ENCODE data around the gene ZNF660. TPM values are rescaled to one million over a fixed set of nuclear protein-coding genes. Genes with fewer than 3 reads are reported as not detected.

ZNF660 gene
- total and polyA plus RNA-seq, 11 donors = 0.28 to 2.2 (median 1.2) TPM

DNA sequence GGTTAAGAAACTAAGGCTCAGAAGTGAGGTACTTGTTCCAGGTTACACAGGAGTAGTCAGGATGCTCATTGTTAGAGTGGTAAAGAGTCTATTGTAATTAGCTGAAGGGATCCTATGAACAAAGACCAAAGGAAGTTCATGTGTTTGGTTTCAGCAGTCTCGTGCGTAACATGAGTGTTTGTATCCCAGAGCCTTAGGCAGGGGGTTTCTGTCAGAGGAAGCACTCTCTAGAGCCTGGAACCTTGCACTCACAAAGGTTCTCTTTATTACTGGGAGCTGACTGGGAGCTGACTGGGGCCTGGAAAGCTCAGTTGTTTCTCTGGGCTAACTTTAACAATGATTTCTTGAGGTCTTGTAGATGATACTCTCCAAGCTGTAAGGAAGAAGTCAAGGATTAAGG is 44.0 kb downstream of the ZNF660 start:
- TF ChIP-seq CTCF (IDR thresholded peaks at IDR 0.05) = no peak
- TF ChIP-seq POLR2A (IDR thresholded peaks at IDR 0.05) = no peak
- H3K27me3 ChIP-seq = no peaks in the 10 kb centered on the region
- peaks cover 0 to 37% (median 23%) of the 10 kb centered on the region in 12 donors for H3K4me1 ChIP-seq
- no peaks in the 10 kb centered on the region for H3K9me3 ChIP-seq
- no peak for DNase-seq
- no peak overlapping the region for H3K27ac ChIP-seq
- no peak overlapping the region for H3K4me3 ChIP-seq
- WGBS, 4 donors = 81 to 89% (median 88%) methylated on average over 2 of the region's 2 CpGs
- H3K36me3 ChIP-seq = peaks cover 0 to 49% (median 46%) of the 10 kb centered on the region in 9 donors
- intact Hi-C loops (cut with DNase I) = loop anchor here in 3 of 10 donors (10.0 kb wide), 3 partner anchors 94 to 304 kb away; partner anchors contain the start of gene TCAIM (in 1 of the 3)
- ATAC-seq = no peak

DNA sequence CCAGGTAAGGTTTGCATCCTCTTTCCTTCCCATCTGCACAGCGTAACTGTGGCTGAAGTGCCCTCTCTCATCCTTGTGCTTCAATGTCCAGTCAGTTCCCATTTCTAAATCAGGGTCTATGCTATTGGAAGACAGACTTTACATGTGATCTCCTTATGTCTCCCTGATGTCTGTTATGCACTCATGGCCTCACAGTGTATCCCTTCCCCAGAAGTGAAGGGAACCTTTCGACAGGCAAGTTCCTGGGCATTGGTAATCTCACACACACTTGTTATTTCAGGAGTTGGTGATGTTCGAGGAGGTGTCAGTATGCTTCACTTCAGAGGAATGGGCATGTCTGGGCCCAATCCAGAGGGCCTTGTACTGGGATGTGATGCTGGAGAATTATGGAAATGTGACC is 47.4 kb downstream of the ZNF660 start:
- intact Hi-C loops (cut with DNase I) = no loop called here
- H3K4me3 ChIP-seq = no peak overlapping the region
- H3K36me3 ChIP-seq = peaks cover 0 to 84% (median 79%) of the 10 kb centered on the region in 9 donors
- DNase-seq = no peak
- H3K9me3 ChIP-seq = peaks cover 0 to 9% (median 0%) of the 10 kb centered on the region in 12 donors
- no peaks in the 10 kb centered on the region for H3K27me3 ChIP-seq
- ATAC-seq = no peak
- H3K4me1 ChIP-seq = peaks cover 0 to 11% (median 4%) of the 10 kb centered on the region in 12 donors
- TF ChIP-seq CTCF (IDR thresholded peaks at IDR 0.05) (no peak), POLR2A (IDR thresholded peaks at IDR 0.05) (no peak)
- no peak overlapping the region for H3K27ac ChIP-seq
- WGBS, 4 donors = 66 to 76% (median 71%) methylated on average over 3 of the region's 3 CpGs

DNA sequence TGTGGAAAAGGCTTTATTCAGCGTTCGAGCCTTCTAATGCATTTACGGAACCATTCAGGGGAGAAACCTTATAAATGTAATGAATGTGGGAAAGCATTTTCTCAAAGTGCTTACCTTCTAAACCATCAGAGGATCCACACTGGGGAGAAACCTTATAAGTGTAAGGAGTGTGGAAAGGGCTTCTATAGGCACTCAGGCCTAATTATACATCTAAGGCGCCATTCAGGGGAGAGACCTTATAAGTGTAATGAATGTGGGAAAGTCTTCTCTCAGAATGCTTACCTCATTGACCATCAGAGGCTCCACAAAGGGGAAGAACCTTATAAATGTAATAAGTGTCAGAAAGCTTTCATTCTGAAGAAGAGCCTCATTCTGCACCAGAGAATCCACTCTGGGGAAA is 57.6 kb downstream of the ZNF660 start:
- no peak for ATAC-seq
- TF ChIP-seq POLR2A (IDR thresholded peaks at IDR 0.05) = no peak
- TF ChIP-seq CTCF (IDR thresholded peaks at IDR 0.05) = no peak
- intact Hi-C loops (cut with DNase I) = loop anchor here in 1 of 10 donors (10.0 kb wide), 1 partner anchor 308 kb away; the partner anchor contains the start of gene TCAIM
- no peak overlapping the region for H3K27ac ChIP-seq
- H3K4me3 ChIP-seq = no peak overlapping the region
- WGBS, 4 donors = 97 to 99% (median 98%) methylated on average over 4 of the region's 4 CpGs
- H3K27me3 ChIP-seq = no peaks in the 10 kb centered on the region
- no peaks in the 10 kb centered on the region for H3K4me1 ChIP-seq
- no peak for DNase-seq
- peaks cover 0 to 66% (median 61%) of the 10 kb centered on the region in 9 donors for H3K36me3 ChIP-seq
- peaks cover 0 to 95% (median 21%) of the 10 kb centered on the region in 12 donors for H3K9me3 ChIP-seq

- H3K9me3 ChIP-seq = peaks cover 0 to 88% (median 21%) of the 10 kb centered on the region in 12 donors
- ATAC-seq (no peak), DNase-seq (no peak)
- peaks cover 0 to 2% (median 0%) of the 10 kb centered on the region in 12 donors for H3K4me1 ChIP-seq
- TF ChIP-seq POLR2A (IDR thresholded peaks at IDR 0.05) (no peak), CTCF (IDR thresholded peaks at IDR 0.05) (no peak)
- no peak overlapping the region for H3K4me3 ChIP-seq
- H3K27ac ChIP-seq = no peak overlapping the region
- H3K36me3 ChIP-seq = peaks cover 0 to 59% (median 54%) of the 10 kb centered on the region in 9 donors
- intact Hi-C loops (cut with DNase I) = loop anchor here in 1 of 10 donors (10.0 kb wide), 1 partner anchor 308 kb away; the partner anchor contains the start of gene TCAIM
- no peaks in the 10 kb centered on the region for H3K27me3 ChIP-seq
- whole genome bisulfite sequencing, 4 donors = 97 to 99% (median 98%) methylated on average over 4 of the region's 4 CpGs
These were observed 58.3 kb downstream of the ZNF660 start for GRCh38 chr3:44643024-44643423.
